Measurements from ENCODE around the gene ALDH18A1.

Gene ALDH18A1

GRCh38 chr10:95571390-95571789 lies 85.1 kb downstream of the ALDH18A1 start:
- no peaks in the 10 kb centered on the region for H3K9me3 ChIP-seq (ENCODE audit: control insufficient read depth, low read length)
- H3K4me1 ChIP-seq (ENCODE audit: control insufficient read depth, insufficient read depth, low read length): no peaks in the 10 kb centered on the region
- H3K27me3 ChIP-seq (ENCODE audit: control insufficient read depth, insufficient read depth, low read length, poor library complexity, severe bottlenecking): no peaks in the 10 kb centered on the region
- no peak overlapping the region for H3K4me3 ChIP-seq (ENCODE audit: insufficient read depth, low read depth, low read length)
- no peak overlapping the region for H3K27ac ChIP-seq (ENCODE audit: insufficient read depth, low read depth, low read length, poor library complexity, severe bottlenecking)
- no peaks in the 10 kb centered on the region for H3K36me3 ChIP-seq (ENCODE audit: control insufficient read depth, insufficient read depth, low read length)
- 88 to 97% methylated on average over 4 of the region's 4 CpGs for WGBS, 2 experiments

GRCh38 chr10:95569368-95569767 lies 87.1 kb downstream of the ALDH18A1 start:
- no peaks in the 10 kb centered on the region for H3K36me3 ChIP-seq (ENCODE audit: control insufficient read depth, insufficient read depth, low read length)
- no peaks in the 10 kb centered on the region for H3K9me3 ChIP-seq (ENCODE audit: control insufficient read depth, low read length)
- H3K27me3 ChIP-seq (ENCODE audit: control insufficient read depth, insufficient read depth, low read length, poor library complexity, severe bottlenecking): no peaks in the 10 kb centered on the region
- no peak overlapping the region for H3K27ac ChIP-seq (ENCODE audit: insufficient read depth, low read depth, low read length, poor library complexity, severe bottlenecking)
- H3K4me3 ChIP-seq (ENCODE audit: insufficient read depth, low read depth, low read length): no peak overlapping the region
- H3K4me1 ChIP-seq (ENCODE audit: control insufficient read depth, insufficient read depth, low read length): no peaks in the 10 kb centered on the region

GRCh38 chr10:95567903-95568630 lies 88.4 kb downstream of the ALDH18A1 start:
- H3K9me3 ChIP-seq (ENCODE audit: control insufficient read depth, low read length): no peaks in the 10 kb centered on the region
- no peak overlapping the region for H3K27ac ChIP-seq (ENCODE audit: insufficient read depth, low read depth, low read length, poor library complexity, severe bottlenecking)
- H3K4me1 ChIP-seq (ENCODE audit: control insufficient read depth, insufficient read depth, low read length): no peaks in the 10 kb centered on the region
- no peaks in the 10 kb centered on the region for H3K27me3 ChIP-seq (ENCODE audit: control insufficient read depth, insufficient read depth, low read length, poor library complexity, severe bottlenecking)
- H3K4me3 ChIP-seq (ENCODE audit: insufficient read depth, low read depth, low read length): no peak overlapping the region
- no peaks in the 10 kb centered on the region for H3K36me3 ChIP-seq (ENCODE audit: control insufficient read depth, insufficient read depth, low read length)
- WGBS, 2 experiments: 85% methylated on average over 4 to 5 of the region's 5 CpGs

GRCh38 chr10:95566136-95566535 lies 90.4 kb downstream of the ALDH18A1 start:
- H3K27me3 ChIP-seq (ENCODE audit: control insufficient read depth, insufficient read depth, low read length, poor library complexity, severe bottlenecking): no peaks in the 10 kb centered on the region
- H3K4me3 ChIP-seq (ENCODE audit: insufficient read depth, low read depth, low read length): no peak overlapping the region
- H3K9me3 ChIP-seq (ENCODE audit: control insufficient read depth, low read length): no peaks in the 10 kb centered on the region
- WGBS, 2 experiments: 94 to 97% methylated on average over 6 of the region's 6 CpGs
- H3K4me1 ChIP-seq (ENCODE audit: control insufficient read depth, insufficient read depth, low read length): no peaks in the 10 kb centered on the region
- no peak overlapping the region for H3K27ac ChIP-seq (ENCODE audit: insufficient read depth, low read depth, low read length, poor library complexity, severe bottlenecking)
- H3K36me3 ChIP-seq (ENCODE audit: control insufficient read depth, insufficient read depth, low read length): no peaks in the 10 kb centered on the region

- H3K36me3 ChIP-seq (ENCODE audit: control insufficient read depth, insufficient read depth, low read length): no peaks in the 10 kb centered on the region
- no peaks in the 10 kb centered on the region for H3K9me3 ChIP-seq (ENCODE audit: control insufficient read depth, low read length)
- H3K27ac ChIP-seq (ENCODE audit: insufficient read depth, low read depth, low read length, poor library complexity, severe bottlenecking): no peak overlapping the region
- H3K4me3 ChIP-seq (ENCODE audit: insufficient read depth, low read depth, low read length): no peak overlapping the region
- WGBS, 2 experiments: 86 to 90% methylated on average over 7 of the region's 7 CpGs
- H3K4me1 ChIP-seq (ENCODE audit: control insufficient read depth, insufficient read depth, low read length): no peaks in the 10 kb centered on the region
- H3K27me3 ChIP-seq (ENCODE audit: control insufficient read depth, insufficient read depth, low read length, poor library complexity, severe bottlenecking): peaks cover 1% of the 10 kb centered on the region
Observed at GRCh38 chr10:95565336-95565735, 91.2 kb downstream of the ALDH18A1 start.

- peaks cover 4% of the 10 kb centered on the region for H3K27me3 ChIP-seq (ENCODE audit: control insufficient read depth, insufficient read depth, low read length, poor library complexity, severe bottlenecking)
- no peaks in the 10 kb centered on the region for H3K9me3 ChIP-seq (ENCODE audit: control insufficient read depth, low read length)
- H3K36me3 ChIP-seq (ENCODE audit: control insufficient read depth, insufficient read depth, low read length): no peaks in the 10 kb centered on the region
- peaks cover 3% of the 10 kb centered on the region for H3K4me1 ChIP-seq (ENCODE audit: control insufficient read depth, insufficient read depth, low read length)
- H3K27ac ChIP-seq (ENCODE audit: insufficient read depth, low read depth, low read length, poor library complexity, severe bottlenecking): no peak overlapping the region
- 92 to 97% methylated on average over 7 of the region's 7 CpGs for WGBS, 2 experiments
- no peak overlapping the region for H3K4me3 ChIP-seq (ENCODE audit: insufficient read depth, low read depth, low read length)
Observed at GRCh38 chr10:95564291-95564690, 92.2 kb downstream of the ALDH18A1 start.

- 86% methylated on average over 7 of the region's 7 CpGs for WGBS, 2 experiments
- Histone ChIP-seq H3K27me3 (ENCODE audit: control insufficient read depth, insufficient read depth, low read length, poor library complexity, severe bottlenecking) (peaks cover 4% of the 10 kb centered on the region), H3K4me3 (ENCODE audit: insufficient read depth, low read depth, low read length) (no peak overlapping the region), H3K4me1 (ENCODE audit: control insufficient read depth, insufficient read depth, low read length) (peaks cover 10% of the 10 kb centered on the region), H3K36me3 (ENCODE audit: control insufficient read depth, insufficient read depth, low read length) (no peaks in the 10 kb centered on the region), H3K27ac (ENCODE audit: insufficient read depth, low read depth, low read length, poor library complexity, severe bottlenecking) (no peak overlapping the region), H3K9me3 (ENCODE audit: control insufficient read depth, low read length) (no peaks in the 10 kb centered on the region)
Observed at GRCh38 chr10:95562341-95562965, 94.1 kb downstream of the ALDH18A1 start.

GRCh38 chr10:95561864-95562177 lies 94.7 kb downstream of the ALDH18A1 start:
- H3K27me3 ChIP-seq (ENCODE audit: control insufficient read depth, insufficient read depth, low read length, poor library complexity, severe bottlenecking): peaks cover 4% of the 10 kb centered on the region
- H3K9me3 ChIP-seq (ENCODE audit: control insufficient read depth, low read length): no peaks in the 10 kb centered on the region
- WGBS, 2 experiments: 79 to 81% methylated on average over 6 to 7 of the region's 7 CpGs
- no peaks in the 10 kb centered on the region for H3K36me3 ChIP-seq (ENCODE audit: control insufficient read depth, insufficient read depth, low read length)
- H3K27ac ChIP-seq (ENCODE audit: insufficient read depth, low read depth, low read length, poor library complexity, severe bottlenecking): no peak overlapping the region
- peak overlapping the region; percentile 71 for H3K4me3 ChIP-seq (ENCODE audit: insufficient read depth, low read depth, low read length)
- H3K4me1 ChIP-seq (ENCODE audit: control insufficient read depth, insufficient read depth, low read length): peaks cover 10% of the 10 kb centered on the region

- H3K27ac ChIP-seq (ENCODE audit: insufficient read depth, low read depth, low read length, poor library complexity, severe bottlenecking): no peak within 1 kb of the TSS
- peak within 1 kb of the TSS; percentile 71 for H3K4me3 ChIP-seq (ENCODE audit: insufficient read depth, low read depth, low read length)
- 2% methylated on average over 77 of the region's 77 CpGs for WGBS, 2 experiments
- no peaks in the 10 kb centered on the region for H3K9me3 ChIP-seq (ENCODE audit: control insufficient read depth, low read length)
- no peaks in the 10 kb centered on the region for H3K36me3 ChIP-seq (ENCODE audit: control insufficient read depth, insufficient read depth, low read length)
- H3K4me1 ChIP-seq (ENCODE audit: control insufficient read depth, insufficient read depth, low read length): peaks cover 10% of the 10 kb centered on the region
- H3K27me3 ChIP-seq (ENCODE audit: control insufficient read depth, insufficient read depth, low read length, poor library complexity, severe bottlenecking): peaks cover 4% of the 10 kb centered on the region
Observed at GRCh38 chr10:95561177-95561863, 95.2 kb downstream of the ALDH18A1 start, which contains the start of gene SORBS1. Gene SORBS1, minus strand, starts transcription at chr10:95561371. Its CDS starts 120,236 bp downstream, at chr10:95441135.
